ENCODE data around the gene MANSC1. TPM values are rescaled to one million over a fixed set of nuclear protein-coding genes. Genes with fewer than 3 reads are reported as not detected.

MANSC1 gene
- total and polyA plus RNA-seq, 3 experiments from 2014 or later: 0.31 to 0.49 (median 0.42) TPM

DNA sequence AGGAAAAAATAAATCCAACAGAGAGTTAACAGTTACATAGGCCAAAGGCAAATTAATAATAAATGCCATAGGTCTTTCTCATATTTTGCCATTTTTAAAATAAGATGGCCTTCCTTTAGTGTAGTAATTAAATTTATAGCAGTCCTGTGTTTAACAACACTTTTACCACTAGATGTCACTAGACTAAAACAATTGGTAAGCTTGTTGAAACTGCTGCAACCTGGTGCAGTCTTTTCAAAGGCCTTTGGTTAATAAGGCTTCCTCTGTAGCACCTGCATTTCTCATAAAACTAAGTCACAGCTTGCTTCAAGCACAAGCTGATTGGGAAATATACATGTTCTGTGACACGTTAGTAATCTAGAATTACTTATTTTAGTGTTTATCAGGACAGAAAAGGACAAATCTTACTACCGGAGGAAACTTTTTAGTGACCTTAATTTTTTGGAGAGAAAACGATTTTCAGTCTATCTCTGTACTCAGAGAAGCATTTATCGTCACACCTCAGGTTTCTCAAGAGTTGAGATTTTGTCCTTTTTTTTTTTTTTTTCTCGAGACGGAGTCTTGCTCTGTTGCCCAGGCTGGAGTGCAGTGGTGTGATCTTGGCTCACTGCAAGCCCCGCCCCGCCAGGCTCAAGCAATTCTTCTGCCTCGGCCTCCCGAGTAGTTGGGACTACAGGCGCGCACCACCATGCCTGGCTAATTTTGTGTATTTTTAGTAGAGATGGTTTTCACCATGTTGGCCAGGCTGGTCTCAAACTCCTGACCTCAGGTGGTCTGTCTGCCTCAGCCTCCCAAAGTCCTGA is 26.8 kb upstream of the MANSC1 start:
- Mint-ChIP-seq H3K27ac (peak overlapping the region in 7 of 8 donors; percentile 59 to 97 (median 88)), H3K36me3 (peaks cover 13 to 29% (median 27%) of the 10 kb centered on the region in 3 donors), H3K27me3 (no peaks in the 10 kb centered on the region), H3K4me3 (no peak overlapping the region), H3K9me3 (peaks cover 0 to 3% (median 0%) of the 10 kb centered on the region in 5 donors), H3K4me1 (peaks cover 40 to 60% (median 51%) of the 10 kb centered on the region in 3 donors)
- ChIA-PET CTCF (interaction anchor here (0.5 to 6.9 kb wide), 36 partner anchors 8 to 412 kb away, joined by 3 to 75 read pairs (median 4); partner anchors contain the start of genes BORCS5 and DUSP16), POLR2A (interaction anchor here (0.8 to 3.1 kb wide), 13 partner anchors 9 to 360 kb away, joined by 3 to 17 read pairs (median 4); partner anchors contain the start of genes BORCS5 and DUSP16)
- Histone ChIP-seq H3K4me3 (ENCODE audit: low read length) (no peak overlapping the region), H3K9me3 (ENCODE audit: low read length) (no peaks in the 10 kb centered on the region), H3K36me3 (ENCODE audit: insufficient read depth, low read length) (no peaks in the 10 kb centered on the region), H3K27ac (ENCODE audit: low read depth, low read length) (no peak overlapping the region), H3K4me1 (ENCODE audit: insufficient read depth, low read length) (peaks cover 28% of the 10 kb centered on the region), H3K27me3 (ENCODE audit: insufficient read depth, low read length, poor library complexity, severe bottlenecking) (no peaks in the 10 kb centered on the region)
- DNase-seq: peak in 2 of 5 donors; percentile 73 to 76

DNA sequence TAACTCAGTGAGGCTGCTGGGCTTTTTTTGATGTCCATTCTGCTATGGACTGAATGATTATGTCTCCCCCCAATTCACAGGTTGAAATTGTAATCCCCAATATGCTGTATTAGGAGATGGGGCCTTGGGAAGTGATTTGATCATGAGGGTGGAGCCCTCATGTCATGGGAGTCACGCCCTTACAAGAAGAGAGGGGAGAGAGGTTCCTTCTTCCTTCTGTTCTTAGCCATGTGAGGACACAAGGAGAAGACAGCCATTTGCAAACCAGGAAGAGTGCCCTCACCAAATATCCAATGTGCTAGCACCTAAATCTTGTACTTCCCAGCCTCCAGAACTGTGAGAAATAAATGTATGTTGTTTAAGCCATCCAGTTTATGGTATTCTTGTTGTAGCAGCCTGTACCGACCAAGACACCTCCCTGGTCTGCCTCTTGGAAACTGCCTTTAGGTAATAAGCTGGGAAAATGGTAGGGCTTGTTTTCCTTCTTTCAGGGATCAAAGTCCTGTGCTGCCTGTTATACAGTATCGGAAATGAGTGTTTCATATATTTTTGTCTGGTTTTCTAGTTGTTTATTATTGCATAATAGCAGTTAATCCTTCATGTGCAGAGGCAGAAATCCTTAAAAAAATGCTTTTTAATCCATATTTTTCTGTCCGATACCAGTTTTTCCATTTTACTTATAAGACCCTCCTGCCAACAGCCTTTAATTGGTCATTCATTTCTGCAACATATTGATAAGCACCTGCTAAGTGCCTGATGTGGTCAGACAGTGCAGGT is 23.1 kb upstream of the MANSC1 start:
- Mint-ChIP-seq H3K4me3 (no peak overlapping the region), H3K27me3 (no peaks in the 10 kb centered on the region), H3K36me3 (peaks cover 18 to 37% (median 21%) of the 10 kb centered on the region in 3 donors), H3K4me1 (peaks cover 26 to 40% (median 34%) of the 10 kb centered on the region in 3 donors), H3K9me3 (no peaks in the 10 kb centered on the region), H3K27ac (peak overlapping the region in 4 of 8 donors; percentile 9 to 30 (median 26))
- ChIA-PET CTCF (interaction anchor here (1.7 to 6.9 kb wide), 2 partner anchors 16 to 364 kb away, joined by 5 to 75 read pairs; partner anchors contain the start of gene BORCS5), POLR2A (interaction anchor here (0.7 kb wide), 1 partner anchor 19 kb away, joined by 7 read pairs; no protein-coding TSS in a partner anchor)
- H3K4me1 ChIP-seq (ENCODE audit: insufficient read depth, low read length): no peaks in the 10 kb centered on the region
- no peak overlapping the region for H3K27ac ChIP-seq (ENCODE audit: low read depth, low read length)
- H3K9me3 ChIP-seq (ENCODE audit: low read length): no peaks in the 10 kb centered on the region
- H3K36me3 ChIP-seq (ENCODE audit: insufficient read depth, low read length): peaks cover 4% of the 10 kb centered on the region
- no peaks in the 10 kb centered on the region for H3K27me3 ChIP-seq (ENCODE audit: insufficient read depth, low read length, poor library complexity, severe bottlenecking)
- no peak overlapping the region for H3K4me3 ChIP-seq (ENCODE audit: low read length)
- no peak for DNase-seq

DNA sequence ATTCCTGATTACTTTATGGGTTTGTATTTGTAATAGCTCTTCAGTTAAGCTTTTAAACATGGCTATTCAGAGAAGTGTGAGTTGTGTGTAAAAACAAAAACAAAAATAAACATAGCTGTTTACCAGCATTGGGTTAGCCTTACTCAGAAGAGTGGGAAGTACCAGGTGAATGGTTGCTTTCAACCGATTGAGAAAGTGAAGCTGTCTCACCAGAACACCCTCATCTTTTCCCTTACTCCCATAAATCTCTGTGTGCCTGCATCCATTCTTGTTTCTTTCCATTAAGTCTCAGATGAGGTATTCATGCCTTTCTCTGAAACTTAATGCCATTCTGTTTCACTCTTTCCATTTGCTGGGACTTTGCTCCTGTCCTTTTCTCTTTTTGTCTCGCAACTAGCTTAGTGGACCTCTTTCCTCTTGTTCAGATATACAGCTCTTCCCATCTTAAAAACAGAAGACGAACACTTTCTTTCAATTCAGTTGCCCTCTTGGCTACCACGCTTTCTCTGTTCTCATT is 17.5 kb upstream of the MANSC1 start:
- DNase-seq: no peak
- no peaks in the 10 kb centered on the region for H3K9me3 Mint-ChIP-seq
- H3K36me3 ChIP-seq (ENCODE audit: insufficient read depth, low read length): peaks cover 13% of the 10 kb centered on the region
- H3K4me3 Mint-ChIP-seq: peak overlapping the region in 2 of 7 donors; percentile 2 to 15
- peaks cover 1 to 40% (median 25%) of the 10 kb centered on the region in 3 donors for H3K36me3 Mint-ChIP-seq
- peaks cover 41 to 65% (median 51%) of the 10 kb centered on the region in 3 donors for H3K4me1 Mint-ChIP-seq
- H3K9me3 ChIP-seq (ENCODE audit: low read length): no peaks in the 10 kb centered on the region
- peak overlapping the region; percentile 29 to 79 (median 50) for H3K27ac Mint-ChIP-seq
- no peak overlapping the region for H3K4me3 ChIP-seq (ENCODE audit: low read length)
- H3K27ac ChIP-seq (ENCODE audit: low read depth, low read length): no peak overlapping the region
- no peaks in the 10 kb centered on the region for H3K27me3 Mint-ChIP-seq
- peaks cover 19% of the 10 kb centered on the region for H3K4me1 ChIP-seq (ENCODE audit: insufficient read depth, low read length)
- CTCF ChIA-PET: interaction anchor here (1.2 to 2.3 kb wide), 5 partner anchors 8 to 369 kb away, joined by 3 to 14 read pairs (median 4); partner anchors contain the start of gene BORCS5
- POLR2A ChIA-PET: interaction anchor here (3.0 kb wide), 1 partner anchor 10 kb away, joined by 17 read pairs; the partner anchor contains the start of gene BORCS5
- no peaks in the 10 kb centered on the region for H3K27me3 ChIP-seq (ENCODE audit: insufficient read depth, low read length, poor library complexity, severe bottlenecking)

- Histone ChIP-seq H3K27ac (ENCODE audit: low read depth, low read length) (no peak overlapping the region), H3K27me3 (ENCODE audit: insufficient read depth, low read length, poor library complexity, severe bottlenecking) (no peaks in the 10 kb centered on the region), H3K4me1 (ENCODE audit: insufficient read depth, low read length) (peaks cover 19% of the 10 kb centered on the region), H3K9me3 (ENCODE audit: low read length) (no peaks in the 10 kb centered on the region), H3K4me3 (ENCODE audit: low read length) (no peak overlapping the region), H3K36me3 (ENCODE audit: insufficient read depth, low read length) (peaks cover 13% of the 10 kb centered on the region)
- POLR2A ChIA-PET: interaction anchor here (3.0 kb wide), 1 partner anchor 10 kb away, joined by 17 read pairs; the partner anchor contains the start of gene BORCS5
- H3K36me3 Mint-ChIP-seq: peaks cover 0 to 40% (median 25%) of the 10 kb centered on the region in 3 donors
- no peaks in the 10 kb centered on the region for H3K9me3 Mint-ChIP-seq
- H3K27ac Mint-ChIP-seq: peak overlapping the region in 6 of 8 donors; percentile 6 to 93 (median 54)
- H3K4me1 Mint-ChIP-seq: peaks cover 43 to 71% (median 54%) of the 10 kb centered on the region in 3 donors
- no peak for DNase-seq
- H3K27me3 Mint-ChIP-seq: no peaks in the 10 kb centered on the region
- no peak overlapping the region for H3K4me3 Mint-ChIP-seq
- CTCF ChIA-PET: interaction anchor here (1.2 to 2.3 kb wide), 5 partner anchors 9 to 369 kb away, joined by 3 to 14 read pairs (median 4); partner anchors contain the start of gene BORCS5
Measured at GRCh38 chr12:12366701-12367481, 16.8 kb upstream of the MANSC1 start.

GRCh38 chr12:12365931-12366431 is 15.9 kb upstream of the MANSC1 start:
- no peaks in the 10 kb centered on the region for H3K27me3 ChIP-seq (ENCODE audit: insufficient read depth, low read length, poor library complexity, severe bottlenecking)
- peak overlapping the region in 5 of 7 donors; percentile 1 to 44 (median 30) for H3K4me3 Mint-ChIP-seq
- no peaks in the 10 kb centered on the region for H3K9me3 ChIP-seq (ENCODE audit: low read length)
- peaks cover 49 to 75% (median 63%) of the 10 kb centered on the region in 3 donors for H3K4me1 Mint-ChIP-seq
- ChIA-PET CTCF (interaction anchor here (1.0 to 2.3 kb wide), 4 partner anchors 9 to 370 kb away, joined by 3 to 14 read pairs (median 4); partner anchors contain the start of gene BORCS5), POLR2A (interaction anchor here (1.0 to 3.0 kb wide), 2 partner anchors 9 to 348 kb away, joined by 3 to 17 read pairs; partner anchors contain the start of gene BORCS5)
- no peaks in the 10 kb centered on the region for H3K9me3 Mint-ChIP-seq
- no peak for DNase-seq
- H3K27ac ChIP-seq (ENCODE audit: low read depth, low read length): no peak overlapping the region
- no peak overlapping the region for H3K4me3 ChIP-seq (ENCODE audit: low read length)
- H3K4me1 ChIP-seq (ENCODE audit: insufficient read depth, low read length): peaks cover 24% of the 10 kb centered on the region
- peaks cover 13% of the 10 kb centered on the region for H3K36me3 ChIP-seq (ENCODE audit: insufficient read depth, low read length)
- peaks cover 0 to 39% (median 28%) of the 10 kb centered on the region in 3 donors for H3K36me3 Mint-ChIP-seq
- H3K27ac Mint-ChIP-seq: peak overlapping the region; percentile 55 to 93 (median 79)
- H3K27me3 Mint-ChIP-seq: no peaks in the 10 kb centered on the region

DNA sequence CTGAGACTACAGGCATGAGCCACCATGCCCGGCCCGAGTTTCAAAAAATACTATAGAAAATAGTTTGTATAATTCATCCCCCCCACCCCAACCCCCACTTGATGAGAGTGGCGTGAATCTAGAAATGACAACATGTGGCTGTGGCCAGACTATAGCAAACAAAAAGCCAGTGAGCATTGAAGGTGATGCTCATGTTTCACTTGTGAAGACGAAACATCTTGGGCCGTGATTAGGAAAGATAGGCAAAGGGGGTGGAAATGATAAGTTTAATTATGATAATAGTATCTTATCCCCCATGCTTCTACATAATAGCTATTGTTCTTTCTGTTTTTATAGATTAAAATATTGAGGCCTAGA is 15.4 kb upstream of the MANSC1 start:
- peaks cover 52 to 76% (median 66%) of the 10 kb centered on the region in 3 donors for H3K4me1 Mint-ChIP-seq
- peaks cover 13% of the 10 kb centered on the region for H3K36me3 ChIP-seq (ENCODE audit: insufficient read depth, low read length)
- H3K27me3 ChIP-seq (ENCODE audit: insufficient read depth, low read length, poor library complexity, severe bottlenecking): no peaks in the 10 kb centered on the region
- peak overlapping the region in 6 of 7 donors; percentile 0 to 37 (median 25) for H3K4me3 Mint-ChIP-seq
- peaks cover 24% of the 10 kb centered on the region for H3K4me1 ChIP-seq (ENCODE audit: insufficient read depth, low read length)
- no peaks in the 10 kb centered on the region for H3K9me3 Mint-ChIP-seq
- POLR2A ChIA-PET: interaction anchor here (0.6 to 3.0 kb wide), 4 partner anchors 8 to 367 kb away, joined by 3 to 17 read pairs (median 4); partner anchors contain the start of gene BORCS5
- DNase-seq: no peak
- CTCF ChIA-PET: interaction anchor here (1.0 to 2.3 kb wide), 4 partner anchors 9 to 371 kb away, joined by 3 to 14 read pairs (median 4); partner anchors contain the start of gene BORCS5
- H3K27me3 Mint-ChIP-seq: no peaks in the 10 kb centered on the region
- H3K27ac ChIP-seq (ENCODE audit: low read depth, low read length): no peak overlapping the region
- peaks cover 0 to 38% (median 27%) of the 10 kb centered on the region in 3 donors for H3K36me3 Mint-ChIP-seq
- peak overlapping the region; percentile 55 to 93 (median 78) for H3K27ac Mint-ChIP-seq
- no peaks in the 10 kb centered on the region for H3K9me3 ChIP-seq (ENCODE audit: low read length)
- H3K4me3 ChIP-seq (ENCODE audit: low read length): no peak overlapping the region

Data from CD8-positive, alpha-beta memory T cell (primary cell).